ENCODE data around the gene EFNA2.

DNA sequence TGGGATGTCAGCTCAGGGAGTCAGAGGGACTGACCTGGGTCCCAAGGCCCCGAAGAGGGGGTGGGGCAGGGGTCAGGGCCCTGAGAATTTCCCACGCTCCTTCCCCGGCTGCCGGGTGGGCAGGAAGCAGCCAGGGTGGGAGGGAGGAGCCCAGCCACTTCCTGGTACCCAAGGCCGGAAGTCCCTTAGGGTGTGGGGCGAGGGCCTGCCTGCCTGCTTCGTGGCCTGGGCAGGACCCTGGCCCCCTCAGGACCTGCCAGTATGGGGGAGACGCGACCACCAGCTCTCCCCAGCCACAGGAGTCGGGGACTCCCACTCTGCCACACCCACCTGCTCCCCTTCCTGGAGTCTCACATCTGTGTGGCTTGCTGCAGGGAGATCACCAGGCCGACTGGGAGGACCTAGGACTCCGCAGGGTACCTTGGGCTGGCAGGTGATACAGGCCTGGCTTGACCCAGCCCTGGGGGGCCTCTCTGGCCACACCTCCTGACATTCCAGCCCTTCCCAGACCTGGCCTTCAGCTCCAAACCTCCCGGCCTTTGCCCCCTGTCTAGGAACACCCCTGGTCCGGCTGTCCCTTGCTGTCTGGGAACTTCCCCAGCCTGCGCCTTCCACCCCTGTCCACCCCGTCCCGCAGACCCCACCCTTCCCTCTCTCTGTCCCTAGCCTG lies 26.3 kb upstream of the EFNA2 start:
- TF ChIP-seq FOXM1 (IDR thresholded peaks at IDR 0.05; ENCODE audit: borderline replicate concordance) (no peak), CTBP1 (IDR thresholded peaks at IDR 0.05; ENCODE audit: borderline replicate concordance) (no peak), SUZ12 (IDR thresholded peaks at IDR 0.05) (no peak), FOXA1 (IDR thresholded peaks at IDR 0.05) (no peak), NFRKB (IDR thresholded peaks at IDR 0.05) (no peak), FOXK2 (IDR thresholded peaks at IDR 0.05) (no peak), BHLHE40 (IDR thresholded peaks at IDR 0.05; ENCODE audit: borderline replicate concordance) (no peak)

Measured in HEK293T (cell line).